SK-N-SH (cell line): ENCODE data around the gene KCTD7. TPM values are rescaled to one million over a fixed set of nuclear protein-coding genes. Genes with fewer than 3 reads are reported as not detected.
"Not testable (repeated sequence)": the region's sequence is repeated elsewhere in the genome, so short reads cannot be mapped to it uniquely, and the experiment has no call there.

Source experiments
- CTCF ChIA-PET: fragments of 300-600, 350-600 bp; formaldehyde crosslinking; extraction: SDS; loops from one replicate; lab custom pipeline; 2021; lab: Yijun Ruan, JAX
- POLR2A ChIA-PET: fragments of 350-600 bp; sonication (Branson Sonifier 250); formaldehyde crosslinking; extraction: SDS; loops from one replicate; lab custom pipeline; 2020; ENCODE audit warnings: antibody characterized with exemption, inconsistent platforms; lab: Yijun Ruan, JAX
- DNase-seq: peaks from one replicate; pipeline ENCODE4 v3.0.0; 2012
- H2AFZ ChIP-seq: fragments of 200-600 bp; sonication (generic); 2 replicates; pipeline ENCODE4 v1.8.1; 2016; ENCODE audit warnings: antibody characterized with exemption, mild to moderate bottlenecking, low read depth
- H3F3A ChIP-seq: fragments of 200-600 bp; sonication (generic); replicated peaks from 2 replicates; pipeline ENCODE3; 2016; ENCODE audit warnings: antibody characterized with exemption, mild to moderate bottlenecking; ENCODE audit not compliant: insufficient read depth
- H3K27ac ChIP-seq, 2 experiments: fragments of 200-500 bp in 1 of 2; fragments of 200-600 bp in 1 of 2; sonication (Bioruptor generic) in 1 of 2; sonication (generic), shearing (Covaris generic) in 1 of 2; 2 replicates each; pipeline versions ENCODE4 v1.5.1 to v1.6.1; 2014 to 2016; ENCODE audit warnings: low read depth in 2 of 2, inconsistent platforms in 1 of 2, low read length in 1 of 2, mild to moderate bottlenecking in 1 of 2, mixed read lengths in 1 of 2
- H3K27me3 ChIP-seq: fragments of 200-600 bp; sonication (generic), shearing (Covaris generic); 2 replicates; pipeline ENCODE4 v1.6.1; 2016; ENCODE audit warnings: mixed run types; ENCODE audit not compliant: insufficient read depth
- H3K36me3 ChIP-seq, 2 experiments: fragments of 200-500 bp in 1 of 2; fragments of 200-600 bp in 1 of 2; sonication (Bioruptor generic) in 1 of 2; sonication (generic) in 1 of 2; replicated peaks in 1 of 2; 2 replicates each; pipeline versions ENCODE3 to v1.5.1; 2014 to 2016; ENCODE audit warnings: low read length in 1 of 2, mild to moderate bottlenecking in 1 of 2; ENCODE audit not compliant: insufficient read depth in 2 of 2, control insufficient read depth in 1 of 2
- H3K4me1 ChIP-seq, 2 experiments: fragments of 200-500 bp in 1 of 2; fragments of 200-600 bp in 1 of 2; sonication (Bioruptor generic) in 1 of 2; sonication (generic), shearing (Covaris generic) in 1 of 2; 2 replicates each; pipeline versions ENCODE4 v1.5.1 to v1.6.1; 2014 to 2016; ENCODE audit warnings: low read depth in 1 of 2, low read length in 1 of 2, mixed run types in 1 of 2; ENCODE audit not compliant: insufficient read depth in 2 of 2, control insufficient read depth in 1 of 2
- H3K4me2 ChIP-seq: fragments of 200-600 bp; sonication (generic), shearing (Covaris generic); 2 replicates; pipeline ENCODE4 v1.6.1; 2017; ENCODE audit warnings: mixed run types
- H3K4me3 ChIP-seq, 2 experiments: fragments of 200-500 bp in 1 of 2; fragments of 200-600 bp in 1 of 2; sonication (Bioruptor generic) in 1 of 2; sonication (generic), shearing (Covaris generic) in 1 of 2; 2 replicates each; pipeline versions ENCODE4 v1.5.1 to v1.8.1; 2014 to 2016; ENCODE audit warnings: low read depth in 2 of 2, inconsistent platforms in 1 of 2, low read length in 1 of 2, mild to moderate bottlenecking in 1 of 2, mixed read lengths in 1 of 2, moderate library complexity in 1 of 2
- H3K79me2 ChIP-seq: fragments of 200-600 bp; sonication (generic); 2 replicates; pipeline ENCODE4 v1.8.1; 2017; ENCODE audit warnings: mild to moderate bottlenecking; ENCODE audit not compliant: insufficient read depth
- H3K9ac ChIP-seq: fragments of 200-600 bp; sonication (generic); 2 replicates; pipeline ENCODE4 v1.6.1; 2017; ENCODE audit warnings: mixed run types
- H3K9me2 ChIP-seq: fragments of 200-600 bp; sonication (generic); 2 replicates; pipeline ENCODE4 v1.6.1; 2017; ENCODE audit warnings: mixed run types
- H3K9me3 ChIP-seq: fragments of 200-600 bp; sonication (generic); 2 replicates; pipeline ENCODE4 v1.6.1; 2017; ENCODE audit warnings: mixed run types, mild to moderate bottlenecking, moderate library complexity
- H4K20me1 ChIP-seq: fragments of 200-600 bp; sonication (generic); 2 replicates; pipeline ENCODE4 v1.6.1; 2017; ENCODE audit warnings: mild to moderate bottlenecking, mixed run types; ENCODE audit not compliant: insufficient read depth
- ELF1 ChIP-seq: IDR thresholded peaks from 2 replicates; pipeline ENCODE4 v1.4.0; 2012
- FOSL2 ChIP-seq: IDR thresholded peaks from 2 replicates; pipeline ENCODE4 v1.4.0; 2012; ENCODE audit warnings: low read depth, mild to moderate bottlenecking, moderate library complexity, borderline replicate concordance
- FOXM1 ChIP-seq: IDR thresholded peaks from 2 replicates; pipeline ENCODE4 v1.4.0; 2012; ENCODE audit warnings: low read depth, mild to moderate bottlenecking
- GATA2 ChIP-seq: sonication (generic); formaldehyde crosslinking; IDR thresholded peaks from 2 replicates; pipeline ENCODE4 v1.5.0; 2020; ENCODE audit warnings: mild to moderate bottlenecking, missing genetic modification reagents
- JUND ChIP-seq: IDR thresholded peaks from 2 replicates; pipeline ENCODE4 v1.4.0; 2012
- MEF2A ChIP-seq: IDR thresholded peaks from 2 replicates; pipeline ENCODE4 v1.4.0; 2012; ENCODE audit warnings: low read depth, borderline replicate concordance
- TAF1 ChIP-seq: IDR thresholded peaks from 2 replicates; pipeline ENCODE4 v1.6.1; 2012; ENCODE audit warnings: low read depth, mild to moderate bottlenecking, low read length, moderate library complexity, borderline replicate concordance
- USF1 ChIP-seq: IDR thresholded peaks from 2 replicates; pipeline ENCODE4 v1.4.0; 2012; ENCODE audit warnings: low read depth, borderline replicate concordance
- WGBS: methylation state at CpG from one replicate; pipeline ENCODE4 v1.1.6; 2017; ENCODE audit warnings: low lambda C conversion rate; 5-methylcytosine and 5-hydroxymethylcytosine counted together
- polyA plus RNA-seq, 3 experiments: library from polyadenylated mRNA; depleted of rRNA; stranded (reverse); fragments of >200 nt; gene quantifications; 2 replicates each; pipeline ENCODE4 v1.2.3, GENCODE V29; 2012

Gene KCTD7
- polyA plus RNA-seq, 1 of the 3 experiments (the other 2 are of a cell fraction) = 19.5 TPM

- H3K79me2 ChIP-seq = peaks cover 29% of the 10 kb centered on the region; the same call in 1 of the 2 replicates
- not testable (repeated sequence) for H3K4me3 ChIP-seq, H3K9ac ChIP-seq
- 44% methylated on average over 6 of the region's 9 CpGs for WGBS
- peak; percentile 73; the same call in 1 of the 2 replicates for TF ChIP-seq FOSL2
- TF ChIP-seq, all 33 proteins: peak for 1; not testable (repeated sequence) for 32
- H3F3A ChIP-seq, H3K4me2 ChIP-seq, H4K20me1 ChIP-seq, H3K9me2 ChIP-seq, DNase-seq, H2AFZ ChIP-seq, CTCF ChIA-PET, H3K27me3 ChIP-seq, H3K9me3 ChIP-seq, H3K4me1 ChIP-seq: not testable (repeated sequence)
- Histone ChIP-seq H3K36me3 (peaks cover 47 to 57% of the 10 kb centered on the region in 2 experiments), H3K27ac (peak overlapping the region in 1 of 2 experiments; percentile 69; a peak in 2 of 4 replicates)
- POLR2A ChIA-PET = interaction anchor here (2.2 kb wide), 1 partner anchor 7 kb away, joined by 9 read pairs; the partner anchor contains the start of gene KCTD7
Observed at GRCh38 chr7:66635982-66636546, 7.4 kb downstream of the KCTD7 start.

- POLR2A ChIA-PET = interaction anchor here (1.2 to 2.2 kb wide), 2 partner anchors 10 to 12 kb away, joined by 3 to 9 read pairs; partner anchors contain the start of gene KCTD7
- no peak overlapping the region for H3K27ac ChIP-seq
- H3K9ac ChIP-seq = no peak overlapping the region
- 91% methylated on average over 21 of the region's 21 CpGs for WGBS
- H2AFZ ChIP-seq = no peak overlapping the region
- no peaks in the 10 kb centered on the region for H3K9me2 ChIP-seq
- H3K4me2 ChIP-seq = no peak overlapping the region
- H3K36me3 ChIP-seq = peaks cover 66 to 69% of the 10 kb centered on the region in 2 experiments
- peaks cover 0 to 2% of the 10 kb centered on the region in 2 experiments; a peak in 1 of 4 replicates for H3K4me1 ChIP-seq
- H3K79me2 ChIP-seq = peaks cover 13% of the 10 kb centered on the region; the same call in 1 of the 2 replicates
- H3F3A ChIP-seq = peaks cover 8% of the 10 kb centered on the region
- H3K27me3 ChIP-seq = no peaks in the 10 kb centered on the region
- TF ChIP-seq FOXM1 (no peak), JUND (no peak)
- no peak overlapping the region for H3K4me3 ChIP-seq
- DNase-seq = no peak
- no peaks in the 10 kb centered on the region for H4K20me1 ChIP-seq
- H3K9me3 ChIP-seq = no peaks in the 10 kb centered on the region
- CTCF ChIA-PET = interaction anchor here (1.1 kb wide), 1 partner anchor 15 kb away, joined by 3 read pairs; no protein-coding TSS in a partner anchor
Observed at GRCh38 chr7:66638309-66639099, 9.8 kb downstream of the KCTD7 start.

- no peak overlapping the region for H2AFZ ChIP-seq
- no peak overlapping the region for H3K4me2 ChIP-seq
- POLR2A ChIA-PET = no interaction called here
Observed at GRCh38 chr7:66639773-66640172, 11.1 kb downstream of the KCTD7 start.

More at GRCh38 chr7:66639773-66640172, 11.1 kb downstream of the KCTD7 start:
- H3K4me3 ChIP-seq = no peak overlapping the region
- peaks cover 10% of the 10 kb centered on the region; the same call in 1 of the 2 replicates for H3K79me2 ChIP-seq
- H3K27me3 ChIP-seq = no peaks in the 10 kb centered on the region
- H3K9me2 ChIP-seq = no peaks in the 10 kb centered on the region
- H3K9ac ChIP-seq = no peak overlapping the region
- no peak overlapping the region for H3K27ac ChIP-seq
- no peaks in the 10 kb centered on the region for H4K20me1 ChIP-seq
- TF ChIP-seq MEF2A (no peak), GATA2 (no peak), USF1 (no peak), TAF1 (no peak), ELF1 (no peak)
- TF ChIP-seq, all 33 proteins: peak for 0
- WGBS = 97% methylated on average over 3 of the region's 3 CpGs
- H3F3A ChIP-seq = peaks cover 6% of the 10 kb centered on the region
- no peaks in the 10 kb centered on the region for H3K9me3 ChIP-seq
- no peak for DNase-seq
- CTCF ChIA-PET = interaction anchor here (1.1 kb wide), 1 partner anchor 14 kb away, joined by 3 read pairs; no protein-coding TSS in a partner anchor
- H3K36me3 ChIP-seq = peaks cover 65 to 71% of the 10 kb centered on the region in 2 experiments
- H3K4me1 ChIP-seq = peaks cover 0 to 2% of the 10 kb centered on the region in 2 experiments; a peak in 1 of 4 replicates
